Measurements from ENCODE around the gene UROS.

The UROS gene

DNA sequence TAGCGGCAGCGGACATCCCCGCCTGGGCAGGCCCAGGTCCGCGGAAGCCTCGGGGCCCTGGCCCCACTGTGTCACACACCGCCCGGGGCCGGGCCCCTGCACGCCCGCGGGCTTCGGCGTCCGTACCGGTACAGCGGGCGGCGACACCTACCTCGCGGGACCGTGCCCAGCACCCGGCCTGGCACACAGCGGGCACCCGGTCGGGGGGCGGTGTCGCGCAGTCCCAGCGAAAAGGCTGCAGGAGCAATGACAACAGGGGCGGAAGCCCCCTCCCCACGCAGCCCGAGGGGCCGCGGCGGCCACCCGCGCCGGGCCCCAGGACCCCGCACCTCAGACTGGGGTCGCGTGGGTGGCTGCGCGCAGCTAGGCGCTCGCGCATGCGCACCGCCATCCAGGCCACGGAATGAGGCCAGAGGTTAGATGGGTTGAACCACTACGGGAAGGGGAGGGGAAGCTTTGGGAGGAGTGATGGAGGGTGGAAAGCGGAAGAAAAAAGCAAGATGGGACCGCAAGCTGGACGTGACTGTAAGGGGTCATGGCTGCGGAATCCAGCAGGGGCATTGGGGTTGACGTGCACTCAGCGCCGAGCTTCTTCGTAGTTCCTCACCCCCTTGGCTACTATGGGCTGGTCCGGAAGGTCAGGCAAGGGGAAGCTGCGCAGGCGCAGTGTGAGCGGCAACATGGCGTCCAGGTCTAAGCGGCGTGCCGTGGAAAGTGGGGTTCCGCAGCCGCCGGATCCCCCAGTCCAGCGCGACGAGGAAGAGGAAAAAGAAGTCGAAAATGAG is at the start of gene UROS, which contains the start of gene BCCIP:
Gene UROS, minus strand, starts transcription at position 381 of the 785 bp plus-strand sequence. CDS start 6,759 bp downstream, outside the sequence.
Gene BCCIP, plus strand, starts transcription at position 669 of the 785 bp plus-strand sequence. Its CDS starts 12 bp downstream, at position 681.
- DNase-seq, result peak; percentile 96

DNA sequence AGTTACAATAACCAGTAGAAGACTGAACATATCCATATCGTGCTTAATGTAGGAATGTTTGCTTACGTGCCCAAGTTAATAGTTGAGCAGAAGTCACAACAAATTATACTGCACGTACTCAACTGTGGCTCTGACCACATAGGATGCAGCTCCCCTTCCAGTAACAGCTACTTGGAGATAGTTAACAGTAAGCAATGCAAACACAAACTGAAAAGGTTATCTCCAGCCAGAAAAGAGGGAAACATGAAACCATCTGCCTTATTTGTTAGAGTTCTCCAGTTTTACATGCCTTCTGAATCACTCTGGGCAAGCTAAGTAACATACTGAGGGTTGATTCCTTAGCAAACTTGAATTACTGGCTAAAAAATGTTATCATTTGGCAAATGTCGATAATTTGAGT is 48.3 kb upstream of the UROS start:
- no peak for DNase-seq

- DNase-seq, result peak; percentile 31
Measured at GRCh38 chr10:125868372-125868975, 45.4 kb upstream of the UROS start.

GRCh38 chr10:125866421-125867029 is 43.5 kb upstream of the UROS start:
- DNase-seq, result no peak

GRCh38 chr10:125865120-125865519 is 42.1 kb upstream of the UROS start:
- DNase-seq, result no peak

DNA sequence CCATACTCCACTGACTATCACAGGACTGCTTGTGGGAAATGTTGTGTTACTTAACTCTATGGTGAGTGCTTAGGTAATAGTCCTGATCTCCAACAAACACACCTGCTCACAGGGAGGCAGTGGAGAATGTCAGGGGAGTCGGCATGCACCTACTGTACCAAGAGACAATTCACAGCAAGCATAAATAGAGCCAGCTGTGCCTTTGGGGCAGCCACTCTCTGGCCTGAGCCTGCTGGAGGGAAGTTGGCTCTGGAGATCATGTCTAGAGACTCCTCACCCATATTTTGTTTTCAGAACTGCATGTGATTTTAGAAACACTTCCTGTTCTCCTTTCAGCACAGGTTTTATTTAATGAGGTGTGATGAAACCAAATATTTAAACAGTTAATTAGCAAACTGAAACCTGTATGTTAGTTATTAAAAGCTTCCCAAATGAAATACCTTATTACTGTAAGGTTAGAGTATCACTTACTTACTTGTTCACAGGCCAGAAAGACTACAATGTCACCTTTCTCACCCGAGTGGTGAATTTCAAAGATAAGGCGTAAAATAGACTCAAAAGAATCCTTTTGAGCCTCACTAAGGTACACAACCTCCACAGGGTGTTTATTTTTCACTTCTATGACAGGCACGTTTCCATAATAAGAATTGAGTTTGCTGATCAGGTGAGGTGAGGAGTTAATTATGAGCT is 36.2 kb upstream of the UROS start:
- DNase-seq, result no peak

DNA sequence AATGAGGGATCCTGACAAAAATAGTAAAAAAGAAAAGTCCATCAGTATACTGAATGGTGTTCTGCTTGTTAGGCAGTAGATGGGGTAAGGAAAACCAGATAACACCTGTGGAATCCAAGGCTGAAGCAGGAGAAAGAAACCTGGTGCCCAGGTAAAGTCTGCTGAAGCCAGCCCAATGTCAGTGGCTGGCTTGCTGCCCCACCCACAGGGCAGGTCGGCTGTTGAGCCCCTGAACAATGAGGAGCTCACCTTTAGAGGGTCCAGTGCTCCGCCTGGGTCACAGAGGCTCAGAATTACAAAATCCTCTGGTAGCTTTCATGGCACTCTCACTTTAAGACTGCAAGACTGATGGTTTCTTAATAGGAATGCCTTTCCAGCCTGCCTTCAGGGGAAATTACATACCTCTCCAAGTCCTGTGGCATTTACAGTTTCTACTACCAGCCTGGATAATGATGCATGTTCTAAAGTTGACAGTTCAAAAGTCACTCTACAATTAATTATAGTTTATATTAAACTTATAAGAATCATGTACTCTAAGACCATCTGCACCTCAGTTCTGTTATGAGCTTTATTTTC is 34.2 kb upstream of the UROS start:
- no peak for DNase-seq

GRCh38 chr10:125852487-125852886 is 29.4 kb upstream of the UROS start:
- no peak for DNase-seq

- DNase-seq, result no peak
Measured at GRCh38 chr10:125850766-125851731, 28.0 kb upstream of the UROS start.

- DNase-seq, result no peak
Measured at GRCh38 chr10:125849448-125849847, 26.4 kb upstream of the UROS start.

- DNase-seq, result no peak
Measured at GRCh38 chr10:125848857-125849256, 25.8 kb upstream of the UROS start.

DNA sequence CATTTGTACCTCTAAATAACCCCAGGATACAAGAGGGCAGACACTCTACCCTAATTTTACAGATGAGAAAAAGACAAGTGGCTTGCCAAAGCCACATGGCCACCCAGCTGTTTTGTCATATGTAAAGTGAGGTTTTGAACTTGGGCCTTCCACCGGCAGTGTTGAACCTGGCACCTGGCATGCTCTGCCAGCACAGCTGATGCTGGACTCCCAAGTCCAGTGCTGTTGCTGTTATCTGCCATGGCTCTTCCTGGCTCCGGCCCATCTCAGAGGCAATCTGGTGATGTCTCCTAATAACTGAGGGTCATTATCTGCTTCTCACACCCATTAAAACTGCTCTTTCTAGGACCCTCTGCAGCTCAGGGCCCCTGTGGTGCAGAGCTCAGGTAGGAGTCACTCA is 25.3 kb upstream of the UROS start:
- DNase-seq, result no peak

GRCh38 chr10:125846894-125847293 is 23.8 kb upstream of the UROS start:
- no peak for DNase-seq

GRCh38 chr10:125845617-125846016 is 22.6 kb upstream of the UROS start:
- no peak for DNase-seq

GRCh38 chr10:125844751-125845221 is 21.7 kb upstream of the UROS start:
- DNase-seq, result no peak

- DNase-seq, result no peak
Measured at GRCh38 chr10:125843603-125844329, 20.7 kb upstream of the UROS start.

- DNase-seq, result no peak
Measured at GRCh38 chr10:125840955-125841354, 17.9 kb upstream of the UROS start.

GRCh38 chr10:125840406-125840805 is 17.3 kb upstream of the UROS start:
- no peak for DNase-seq

DNA sequence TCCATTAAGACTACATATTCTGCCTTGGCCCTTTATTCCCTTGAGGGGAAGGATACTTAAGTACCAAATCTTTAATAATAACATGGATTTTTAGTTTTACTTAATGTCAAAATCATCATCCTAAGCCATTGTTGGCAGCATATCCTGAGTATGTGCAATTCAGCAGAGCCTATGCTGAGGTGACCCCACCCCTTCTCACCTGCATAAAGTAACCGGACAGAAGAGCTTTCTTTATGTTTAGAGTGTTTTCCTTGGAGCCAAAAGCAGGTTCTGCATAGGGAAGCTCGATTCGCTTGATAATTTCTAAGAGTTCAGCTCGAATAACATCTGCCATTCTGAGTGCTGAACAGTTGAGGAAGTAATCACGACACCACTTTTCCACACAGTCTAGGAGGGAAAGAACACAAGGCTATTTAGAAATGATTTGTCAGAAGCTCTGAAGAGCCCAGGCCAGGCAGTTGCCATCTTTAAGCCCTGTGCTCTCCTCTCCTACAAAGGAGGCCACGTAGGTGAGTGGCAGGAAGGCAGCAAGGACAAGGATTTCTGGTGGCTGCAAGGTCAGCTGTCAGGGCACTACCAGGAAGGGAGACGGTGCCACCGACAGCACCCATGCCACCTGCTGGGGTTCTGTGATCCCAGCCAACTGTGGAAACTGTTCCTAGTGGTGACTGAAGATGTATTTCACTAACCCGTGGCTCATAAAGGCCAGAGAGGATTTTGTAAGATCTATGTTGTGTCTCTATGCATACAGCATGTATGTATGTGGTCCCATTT is 15.9 kb upstream of the UROS start:
- no peak for DNase-seq

GRCh38 chr10:125836746-125837145 is 13.7 kb upstream of the UROS start:
- DNase-seq, result no peak
